ENCODE measurements around the gene RIN1. TPM values are rescaled to one million over a fixed set of nuclear protein-coding genes. Genes with fewer than 3 reads are reported as not detected.
A peak's percentile ranks its signal among the peaks of the same experiment; 100 is the strongest.

The RIN1 gene
- total RNA-seq, 1 donor, result 4.8 TPM

- peaks cover 33% of the 10 kb centered on the region for H3K4me1 ChIP-seq (ENCODE audit: insufficient read depth, low read length)
- H3K27me3 ChIP-seq (ENCODE audit: insufficient read depth, low read length), result no peaks in the 10 kb centered on the region
- no peaks in the 10 kb centered on the region for H3K9me3 ChIP-seq (ENCODE audit: low read depth, low read length)
- no peak overlapping the region for H3K4me3 ChIP-seq (ENCODE audit: low read length)
Observed at GRCh38 chr11:66318600-66318970, 17.6 kb downstream of the RIN1 start.

- no peaks in the 10 kb centered on the region for H3K27me3 ChIP-seq (ENCODE audit: insufficient read depth, low read length)
- no peak overlapping the region for H3K4me3 ChIP-seq (ENCODE audit: low read length)
- H3K4me1 ChIP-seq (ENCODE audit: insufficient read depth, low read length), result peaks cover 39% of the 10 kb centered on the region
- H3K9me3 ChIP-seq (ENCODE audit: low read depth, low read length), result no peaks in the 10 kb centered on the region
Observed at GRCh38 chr11:66317723-66318599, 18.3 kb downstream of the RIN1 start.

GRCh38 chr11:66317322-66317722 lies 18.9 kb downstream of the RIN1 start:
- Histone ChIP-seq H3K27me3 (ENCODE audit: insufficient read depth, low read length) (no peaks in the 10 kb centered on the region), H3K9me3 (ENCODE audit: low read depth, low read length) (no peaks in the 10 kb centered on the region), H3K4me3 (ENCODE audit: low read length) (no peak overlapping the region), H3K4me1 (ENCODE audit: insufficient read depth, low read length) (peaks cover 42% of the 10 kb centered on the region)

GRCh38 chr11:66316849-66317251 lies 19.4 kb downstream of the RIN1 start, which contains the start of gene CD248:
TSS of gene CD248 (minus strand) at chr11:66317044. CDS start at chr11:66317027, 17 bp downstream.
- no peaks in the 10 kb centered on the region for H3K27me3 ChIP-seq (ENCODE audit: insufficient read depth, low read length)
- no peak within 1 kb of the TSS for H3K4me3 ChIP-seq (ENCODE audit: low read length)
- H3K9me3 ChIP-seq (ENCODE audit: low read depth, low read length), result no peaks in the 10 kb centered on the region
- H3K4me1 ChIP-seq (ENCODE audit: insufficient read depth, low read length), result peaks cover 47% of the 10 kb centered on the region

- peaks cover 53% of the 10 kb centered on the region for H3K4me1 ChIP-seq (ENCODE audit: insufficient read depth, low read length)
- no peak overlapping the region for H3K4me3 ChIP-seq (ENCODE audit: low read length)
- H3K9me3 ChIP-seq (ENCODE audit: low read depth, low read length), result no peaks in the 10 kb centered on the region
- H3K27me3 ChIP-seq (ENCODE audit: insufficient read depth, low read length), result no peaks in the 10 kb centered on the region
Observed at GRCh38 chr11:66315921-66316811, 20.1 kb downstream of the RIN1 start.

- peaks cover 53% of the 10 kb centered on the region for H3K4me1 ChIP-seq (ENCODE audit: insufficient read depth, low read length)
- H3K27me3 ChIP-seq (ENCODE audit: insufficient read depth, low read length), result no peaks in the 10 kb centered on the region
- H3K4me3 ChIP-seq (ENCODE audit: low read length), result no peak overlapping the region
- no peaks in the 10 kb centered on the region for H3K9me3 ChIP-seq (ENCODE audit: low read depth, low read length)
Observed at GRCh38 chr11:66315498-66315885, 20.7 kb downstream of the RIN1 start.

- no peak overlapping the region for H3K4me3 ChIP-seq (ENCODE audit: low read length)
- H3K4me1 ChIP-seq (ENCODE audit: insufficient read depth, low read length), result peaks cover 53% of the 10 kb centered on the region
Observed at GRCh38 chr11:66314561-66315497, 21.4 kb downstream of the RIN1 start.

GRCh38 chr11:66314186-66314501 lies 22.1 kb downstream of the RIN1 start:
- no peaks in the 10 kb centered on the region for H3K27me3 ChIP-seq (ENCODE audit: insufficient read depth, low read length)
- H3K4me1 ChIP-seq (ENCODE audit: insufficient read depth, low read length), result peaks cover 49% of the 10 kb centered on the region
- no peak overlapping the region for H3K4me3 ChIP-seq (ENCODE audit: low read length)
- H3K9me3 ChIP-seq (ENCODE audit: low read depth, low read length), result no peaks in the 10 kb centered on the region

More at GRCh38 chr11:66314561-66315497, 21.4 kb downstream of the RIN1 start:
- no peaks in the 10 kb centered on the region for H3K9me3 ChIP-seq (ENCODE audit: low read depth, low read length)
- H3K27me3 ChIP-seq (ENCODE audit: insufficient read depth, low read length), result no peaks in the 10 kb centered on the region

GRCh38 chr11:66313321-66314185 lies 22.7 kb downstream of the RIN1 start:
- Histone ChIP-seq H3K9me3 (ENCODE audit: low read depth, low read length) (no peaks in the 10 kb centered on the region), H3K27me3 (ENCODE audit: insufficient read depth, low read length) (no peaks in the 10 kb centered on the region), H3K4me1 (ENCODE audit: insufficient read depth, low read length) (peaks cover 43% of the 10 kb centered on the region), H3K4me3 (ENCODE audit: low read length) (peak overlapping the region; percentile 18)

GRCh38 chr11:66312549-66313320 lies 23.5 kb downstream of the RIN1 start:
- Histone ChIP-seq H3K27me3 (ENCODE audit: insufficient read depth, low read length) (no peaks in the 10 kb centered on the region), H3K4me3 (ENCODE audit: low read length) (peak overlapping the region; percentile 43), H3K4me1 (ENCODE audit: insufficient read depth, low read length) (peaks cover 35% of the 10 kb centered on the region), H3K9me3 (ENCODE audit: low read depth, low read length) (no peaks in the 10 kb centered on the region)

- Histone ChIP-seq H3K4me1 (ENCODE audit: insufficient read depth, low read length) (peaks cover 28% of the 10 kb centered on the region), H3K27me3 (ENCODE audit: insufficient read depth, low read length) (no peaks in the 10 kb centered on the region), H3K9me3 (ENCODE audit: low read depth, low read length) (no peaks in the 10 kb centered on the region), H3K4me3 (ENCODE audit: low read length) (peak overlapping the region; percentile 43)
Observed at GRCh38 chr11:66311965-66312548, 24.2 kb downstream of the RIN1 start.

- peak overlapping the region; percentile 43 for H3K4me3 ChIP-seq (ENCODE audit: low read length)
- H3K4me1 ChIP-seq (ENCODE audit: insufficient read depth, low read length), result peaks cover 28% of the 10 kb centered on the region
- H3K27me3 ChIP-seq (ENCODE audit: insufficient read depth, low read length), result no peaks in the 10 kb centered on the region
- H3K9me3 ChIP-seq (ENCODE audit: low read depth, low read length), result no peaks in the 10 kb centered on the region
Observed at GRCh38 chr11:66311470-66311964, 24.7 kb downstream of the RIN1 start.

Data from mononuclear cell (primary cell).